ENCODE measurements around the gene RPL22. TPM values are rescaled to one million over a fixed set of nuclear protein-coding genes. Genes with fewer than 3 reads are reported as not detected.

The RPL22 gene
- total RNA-seq, 1 experiment from 2014 or later, result 494 TPM

- ChIA-PET POLR2A (ENCODE audit: low non-redundant PET) (no interaction called here), CTCF (no interaction called here)
- no peak overlapping the region for H3K27ac ChIP-seq (ENCODE audit: low read depth, low read length, poor library complexity, severe bottlenecking)
- BruUV-seq (replicated peaks), result no TSS peak
- DNase-seq (ENCODE audit: low spot score), result no peak
- intact Hi-C loops (cut with micrococcal nuclease; ENCODE audit: unreplicated experiment), result no loop called here
- no peak for TF ChIP-seq EZH2 (IDR thresholded peaks at IDR 0.05; ENCODE audit: borderline replicate concordance, low read depth, low read length, poor library complexity, severe bottlenecking)
- TF ChIP-seq, protein P1, sequence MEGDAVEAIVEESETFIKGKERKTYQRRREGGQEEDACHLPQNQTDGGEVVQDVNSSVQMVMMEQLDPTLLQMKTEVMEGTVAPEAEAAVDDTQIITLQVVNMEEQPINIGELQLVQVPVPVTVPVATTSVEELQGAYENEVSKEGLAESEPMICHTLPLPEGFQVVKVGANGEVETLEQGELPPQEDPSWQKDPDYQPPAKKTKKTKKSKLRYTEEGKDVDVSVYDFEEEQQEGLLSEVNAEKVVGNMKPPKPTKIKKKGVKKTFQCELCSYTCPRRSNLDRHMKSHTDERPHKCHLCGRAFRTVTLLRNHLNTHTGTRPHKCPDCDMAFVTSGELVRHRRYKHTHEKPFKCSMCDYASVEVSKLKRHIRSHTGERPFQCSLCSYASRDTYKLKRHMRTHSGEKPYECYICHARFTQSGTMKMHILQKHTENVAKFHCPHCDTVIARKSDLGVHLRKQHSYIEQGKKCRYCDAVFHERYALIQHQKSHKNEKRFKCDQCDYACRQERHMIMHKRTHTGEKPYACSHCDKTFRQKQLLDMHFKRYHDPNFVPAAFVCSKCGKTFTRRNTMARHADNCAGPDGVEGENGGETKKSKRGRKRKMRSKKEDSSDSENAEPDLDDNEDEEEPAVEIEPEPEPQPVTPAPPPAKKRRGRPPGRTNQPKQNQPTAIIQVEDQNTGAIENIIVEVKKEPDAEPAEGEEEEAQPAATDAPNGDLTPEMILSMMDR (conservative IDR thresholded peaks at IDR 0.05; ENCODE audit: low read depth, low read length), result no peak
- H3K9me3 ChIP-seq (ENCODE audit: low read depth, low read length, poor library complexity, severe bottlenecking), result no peaks in the 10 kb centered on the region
- H3K36me3 ChIP-seq (ENCODE audit: insufficient read depth, low read length, poor library complexity, severe bottlenecking), result peaks cover 74% of the 10 kb centered on the region
- no peaks in the 10 kb centered on the region for H3K4me1 ChIP-seq (ENCODE audit: insufficient read depth, low read length, poor library complexity, severe bottlenecking)
- H3K4me3 ChIP-seq (ENCODE audit: low read depth, low read length, poor library complexity, severe bottlenecking), result no peak overlapping the region
- no peaks in the 10 kb centered on the region for H3K27me3 ChIP-seq (replicated peaks; ENCODE audit: insufficient read depth, low read depth, low read length, poor library complexity)
Measured at GRCh38 chr1:6225651-6226050, 26.3 kb upstream of the RPL22 start.

DNA sequence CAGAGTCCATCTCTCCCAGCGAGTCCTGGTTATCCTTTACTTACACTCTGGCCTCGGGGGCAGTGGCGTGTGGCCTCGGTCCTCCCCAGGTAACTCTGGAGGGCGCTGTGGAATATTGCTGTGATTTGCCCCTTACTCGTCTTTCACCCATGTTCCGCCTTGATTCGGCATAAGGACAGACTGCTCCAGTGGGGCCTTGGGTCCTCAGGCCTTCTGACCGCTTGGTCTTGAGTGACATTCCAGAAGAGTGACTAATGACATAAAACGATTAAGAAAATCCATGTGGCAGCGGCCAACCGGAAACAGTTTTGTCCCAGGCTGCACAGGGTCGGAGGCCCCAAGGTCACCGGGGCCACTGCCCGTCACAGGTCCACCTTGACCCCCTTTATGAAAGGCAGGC is 25.3 kb upstream of the RPL22 start:
- BruUV-seq (replicated peaks), result no TSS peak
- H3K36me3 ChIP-seq (ENCODE audit: insufficient read depth, low read length, poor library complexity, severe bottlenecking), result peaks cover 64% of the 10 kb centered on the region
- TF ChIP-seq, protein P1 (conservative IDR thresholded peaks at IDR 0.05; ENCODE audit: low read depth, low read length), result no peak
- no peak for TF ChIP-seq EZH2 (IDR thresholded peaks at IDR 0.05; ENCODE audit: borderline replicate concordance, low read depth, low read length, poor library complexity, severe bottlenecking)
- no peaks in the 10 kb centered on the region for H3K4me1 ChIP-seq (ENCODE audit: insufficient read depth, low read length, poor library complexity, severe bottlenecking)
- H3K9me3 ChIP-seq (ENCODE audit: low read depth, low read length, poor library complexity, severe bottlenecking), result no peaks in the 10 kb centered on the region
- intact Hi-C loops (cut with micrococcal nuclease; ENCODE audit: unreplicated experiment), result no loop called here
- CTCF ChIA-PET, result no interaction called here
- no peak overlapping the region for H3K4me3 ChIP-seq (ENCODE audit: low read depth, low read length, poor library complexity, severe bottlenecking)
- DNase-seq (ENCODE audit: low spot score), result no peak
- H3K27ac ChIP-seq (ENCODE audit: low read depth, low read length, poor library complexity, severe bottlenecking), result no peak overlapping the region
- no peaks in the 10 kb centered on the region for H3K27me3 ChIP-seq (replicated peaks; ENCODE audit: insufficient read depth, low read depth, low read length, poor library complexity)
- POLR2A ChIA-PET (ENCODE audit: low non-redundant PET), result no interaction called here

DNA sequence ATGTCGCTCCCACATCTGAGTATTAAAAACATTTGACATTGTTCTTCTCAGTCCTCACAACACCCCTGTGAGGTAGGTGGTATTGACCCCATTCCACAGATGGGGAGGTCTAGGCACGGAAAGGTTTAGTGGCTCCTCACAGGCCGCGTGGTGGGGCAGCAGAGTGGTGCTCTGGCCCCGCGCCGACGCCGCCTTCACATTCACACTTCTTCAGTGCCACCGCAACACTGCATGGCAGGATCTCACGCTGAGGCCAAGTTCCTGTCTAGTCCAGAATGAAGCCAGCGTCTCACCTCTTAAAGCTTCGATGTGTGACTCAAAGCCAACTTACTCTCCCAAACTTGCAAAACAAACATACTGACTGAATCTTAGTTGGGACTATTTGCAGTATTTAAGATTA is 24.2 kb upstream of the RPL22 start:
- Histone ChIP-seq H3K9me3 (ENCODE audit: low read depth, low read length, poor library complexity, severe bottlenecking) (no peaks in the 10 kb centered on the region), H3K27ac (ENCODE audit: low read depth, low read length, poor library complexity, severe bottlenecking) (no peak overlapping the region), H3K4me3 (ENCODE audit: low read depth, low read length, poor library complexity, severe bottlenecking) (no peak overlapping the region), H3K27me3 (replicated peaks; ENCODE audit: insufficient read depth, low read depth, low read length, poor library complexity) (no peaks in the 10 kb centered on the region), H3K4me1 (ENCODE audit: insufficient read depth, low read length, poor library complexity, severe bottlenecking) (no peaks in the 10 kb centered on the region), H3K36me3 (ENCODE audit: insufficient read depth, low read length, poor library complexity, severe bottlenecking) (peaks cover 61% of the 10 kb centered on the region)
- no peak for TF ChIP-seq EZH2 (IDR thresholded peaks at IDR 0.05; ENCODE audit: borderline replicate concordance, low read depth, low read length, poor library complexity, severe bottlenecking)
- TF ChIP-seq, protein P1 (conservative IDR thresholded peaks at IDR 0.05; ENCODE audit: low read depth, low read length), result no peak
- BruUV-seq (replicated peaks), result TSS peak; percentile 40
- ChIA-PET POLR2A (ENCODE audit: low non-redundant PET) (interaction anchor here (0.6 kb wide), 1 partner anchor 26 kb away, joined by 3 read pairs; no protein-coding TSS in a partner anchor), CTCF (no interaction called here)
- DNase-seq (ENCODE audit: low spot score), result no peak
- intact Hi-C loops (cut with micrococcal nuclease; ENCODE audit: unreplicated experiment), result no loop called here
